Measurements from ENCODE around the gene CAPN7. TPM values are rescaled to one million over a fixed set of nuclear protein-coding genes. Genes with fewer than 3 reads are reported as not detected.

The CAPN7 gene
- total RNA-seq, 1 donor from 2014 or later, result 45.7 TPM

- DNase-seq (ENCODE audit: low spot score in 2 of 2), result no peak
Measured at GRCh38 chr3:15292765-15293522, 86.9 kb downstream of the CAPN7 start.

GRCh38 chr3:15294929-15295328 lies 88.9 kb downstream of the CAPN7 start:
- DNase-seq (ENCODE audit: low spot score in 2 of 2) (no peak), FAIRE-seq (no peak)

More at GRCh38 chr3:15292765-15293522, 86.9 kb downstream of the CAPN7 start:
- no peak for FAIRE-seq

- FAIRE-seq, result no peak
- DNase-seq (ENCODE audit: low spot score in 2 of 2), result no peak
Measured at GRCh38 chr3:15295506-15295905, 89.5 kb downstream of the CAPN7 start.

GRCh38 chr3:15297608-15298350 lies 91.7 kb downstream of the CAPN7 start:
- FAIRE-seq (no peak), DNase-seq (ENCODE audit: low spot score in 2 of 2) (no peak)

- no peak for DNase-seq (ENCODE audit: low spot score in 2 of 2)
- FAIRE-seq, result no peak
Measured at GRCh38 chr3:15298504-15298903, 92.5 kb downstream of the CAPN7 start.

GRCh38 chr3:15299036-15299435 lies 93.0 kb downstream of the CAPN7 start:
- FAIRE-seq, result no peak
- DNase-seq (ENCODE audit: low spot score in 2 of 2), result no peak

GRCh38 chr3:15300323-15301078 lies 94.5 kb downstream of the CAPN7 start:
- peak in 1 of 2 donors; percentile 46 for DNase-seq (ENCODE audit: low spot score in 2 of 2)
- FAIRE-seq, result no peak

- FAIRE-seq (no peak), DNase-seq (ENCODE audit: low spot score in 2 of 2) (no peak)
Measured at GRCh38 chr3:15301761-15302160, 95.7 kb downstream of the CAPN7 start.

Other genes starting within 250 kb of the CAPN7 start
- 15.5 TPM for gene MRPS25, start 140.9 kb upstream of the CAPN7 start, total RNA-seq
- gene RBSN, start 107.1 kb upstream of the CAPN7 start, total RNA-seq, result 71.7 TPM
- gene SH3BP5, start 126.3 kb downstream of the CAPN7 start, total RNA-seq, result 67.7 TPM
- 86.0 TPM for gene METTL6, start 221.3 kb downstream of the CAPN7 start, total RNA-seq
- gene EAF1, start 221.4 kb downstream of the CAPN7 start, total RNA-seq, result 33.0 TPM

Data from frontal cortex (tissue), 4 donors.